ENCODE data around the gene CCDC88C. TPM values are rescaled to one million over a fixed set of nuclear protein-coding genes. Genes with fewer than 3 reads are reported as not detected.

The CCDC88C gene
- total RNA-seq, 1 donor from 2014 or later: 68.0 TPM

- Mint-ChIP-seq H3K27me3 (ENCODE audit: unreplicated experiment) (peaks cover 2% of the 10 kb centered on the region), H3K4me3 (ENCODE audit: unreplicated experiment) (no peak overlapping the region), H3K36me3 (ENCODE audit: unreplicated experiment) (peaks cover 12% of the 10 kb centered on the region), H3K27ac (ENCODE audit: unreplicated experiment) (no peak overlapping the region), H3K4me1 (ENCODE audit: low read depth, unreplicated experiment) (peaks cover 2% of the 10 kb centered on the region), H3K9me3 (ENCODE audit: unreplicated experiment) (peaks cover 2% of the 10 kb centered on the region)
- no peak for DNase-seq
- TF ChIP-seq, protein P1, sequence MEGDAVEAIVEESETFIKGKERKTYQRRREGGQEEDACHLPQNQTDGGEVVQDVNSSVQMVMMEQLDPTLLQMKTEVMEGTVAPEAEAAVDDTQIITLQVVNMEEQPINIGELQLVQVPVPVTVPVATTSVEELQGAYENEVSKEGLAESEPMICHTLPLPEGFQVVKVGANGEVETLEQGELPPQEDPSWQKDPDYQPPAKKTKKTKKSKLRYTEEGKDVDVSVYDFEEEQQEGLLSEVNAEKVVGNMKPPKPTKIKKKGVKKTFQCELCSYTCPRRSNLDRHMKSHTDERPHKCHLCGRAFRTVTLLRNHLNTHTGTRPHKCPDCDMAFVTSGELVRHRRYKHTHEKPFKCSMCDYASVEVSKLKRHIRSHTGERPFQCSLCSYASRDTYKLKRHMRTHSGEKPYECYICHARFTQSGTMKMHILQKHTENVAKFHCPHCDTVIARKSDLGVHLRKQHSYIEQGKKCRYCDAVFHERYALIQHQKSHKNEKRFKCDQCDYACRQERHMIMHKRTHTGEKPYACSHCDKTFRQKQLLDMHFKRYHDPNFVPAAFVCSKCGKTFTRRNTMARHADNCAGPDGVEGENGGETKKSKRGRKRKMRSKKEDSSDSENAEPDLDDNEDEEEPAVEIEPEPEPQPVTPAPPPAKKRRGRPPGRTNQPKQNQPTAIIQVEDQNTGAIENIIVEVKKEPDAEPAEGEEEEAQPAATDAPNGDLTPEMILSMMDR (IDR thresholded peaks at IDR 0.05; ENCODE audit: partially characterized antibody, unreplicated experiment): no peak
These were observed 133.4 kb downstream of the CCDC88C start for GRCh38 chr14:91284146-91284790.

GRCh38 chr14:91283666-91284065 lies 134.0 kb downstream of the CCDC88C start:
- Mint-ChIP-seq H3K4me1 (ENCODE audit: low read depth, unreplicated experiment) (peaks cover 2% of the 10 kb centered on the region), H3K9me3 (ENCODE audit: unreplicated experiment) (peaks cover 2% of the 10 kb centered on the region), H3K27ac (ENCODE audit: unreplicated experiment) (no peak overlapping the region), H3K36me3 (ENCODE audit: unreplicated experiment) (peaks cover 12% of the 10 kb centered on the region), H3K27me3 (ENCODE audit: unreplicated experiment) (peaks cover 2% of the 10 kb centered on the region), H3K4me3 (ENCODE audit: unreplicated experiment) (no peak overlapping the region)
- TF ChIP-seq, protein P1 (IDR thresholded peaks at IDR 0.05; ENCODE audit: partially characterized antibody, unreplicated experiment): no peak
- DNase-seq: no peak

GRCh38 chr14:91282954-91283645 lies 134.5 kb downstream of the CCDC88C start:
- TF ChIP-seq, protein P1 (IDR thresholded peaks at IDR 0.05; ENCODE audit: partially characterized antibody, unreplicated experiment): no peak
- Mint-ChIP-seq H3K36me3 (ENCODE audit: unreplicated experiment) (peaks cover 8% of the 10 kb centered on the region), H3K27ac (ENCODE audit: unreplicated experiment) (no peak overlapping the region), H3K4me1 (ENCODE audit: low read depth, unreplicated experiment) (peaks cover 2% of the 10 kb centered on the region), H3K4me3 (ENCODE audit: unreplicated experiment) (no peak overlapping the region), H3K27me3 (ENCODE audit: unreplicated experiment) (peaks cover 2% of the 10 kb centered on the region), H3K9me3 (ENCODE audit: unreplicated experiment) (peaks cover 2% of the 10 kb centered on the region)
- no peak for DNase-seq

- Mint-ChIP-seq H3K9me3 (ENCODE audit: unreplicated experiment) (peaks cover under 1% of the 10 kb centered on the region), H3K27me3 (ENCODE audit: unreplicated experiment) (peaks cover 2% of the 10 kb centered on the region), H3K36me3 (ENCODE audit: unreplicated experiment) (peaks cover 7% of the 10 kb centered on the region), H3K4me3 (ENCODE audit: unreplicated experiment) (no peak overlapping the region), H3K4me1 (ENCODE audit: low read depth, unreplicated experiment) (peaks cover under 1% of the 10 kb centered on the region), H3K27ac (ENCODE audit: unreplicated experiment) (no peak overlapping the region)
- TF ChIP-seq, protein P1 (IDR thresholded peaks at IDR 0.05; ENCODE audit: partially characterized antibody, unreplicated experiment): no peak
- DNase-seq: no peak
These were observed 136.3 kb downstream of the CCDC88C start for GRCh38 chr14:91281346-91281745.

GRCh38 chr14:91280129-91280528 lies 137.5 kb downstream of the CCDC88C start:
- no peak overlapping the region for H3K27ac Mint-ChIP-seq (ENCODE audit: unreplicated experiment)
- H3K27me3 Mint-ChIP-seq (ENCODE audit: unreplicated experiment): peaks cover 2% of the 10 kb centered on the region
- H3K4me1 Mint-ChIP-seq (ENCODE audit: low read depth, unreplicated experiment): no peaks in the 10 kb centered on the region
- H3K36me3 Mint-ChIP-seq (ENCODE audit: unreplicated experiment): peaks cover 7% of the 10 kb centered on the region
- DNase-seq: no peak
- H3K4me3 Mint-ChIP-seq (ENCODE audit: unreplicated experiment): no peak overlapping the region
- H3K9me3 Mint-ChIP-seq (ENCODE audit: unreplicated experiment): no peaks in the 10 kb centered on the region
- TF ChIP-seq, protein P1 (IDR thresholded peaks at IDR 0.05; ENCODE audit: partially characterized antibody, unreplicated experiment): no peak

Measured in glutamatergic neuron (in vitro differentiated cells).